Mucosa of gallbladder (tissue), 1 donor: Measurements from ENCODE around the gene PCSK1N. TPM values are rescaled to one million over a fixed set of nuclear protein-coding genes. Genes with fewer than 3 reads are reported as not detected.
"Not testable (repeated sequence)": the region's sequence is repeated elsewhere in the genome, so short reads cannot be mapped to it uniquely, and the experiment has no call there.

Experiments used
- DNase-seq: peaks from one replicate; pipeline ENCODE4 v3.0.0-alpha.2; 2020; ENCODE audit warnings: low spot score
- total RNA-seq: library from RNA; stranded (reverse); gene quantifications from one replicate; pipeline ENCODE4 v1.2.1, GENCODE V29; 2021
- donor health status: DM: no; HTN: no; CAD: no.

Gene PCSK1N, protein sequence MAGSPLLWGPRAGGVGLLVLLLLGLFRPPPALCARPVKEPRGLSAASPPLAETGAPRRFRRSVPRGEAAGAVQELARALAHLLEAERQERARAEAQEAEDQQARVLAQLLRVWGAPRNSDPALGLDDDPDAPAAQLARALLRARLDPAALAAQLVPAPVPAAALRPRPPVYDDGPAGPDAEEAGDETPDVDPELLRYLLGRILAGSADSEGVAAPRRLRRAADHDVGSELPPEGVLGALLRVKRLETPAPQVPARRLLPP
- total RNA-seq: 21.3 TPM

DNA sequence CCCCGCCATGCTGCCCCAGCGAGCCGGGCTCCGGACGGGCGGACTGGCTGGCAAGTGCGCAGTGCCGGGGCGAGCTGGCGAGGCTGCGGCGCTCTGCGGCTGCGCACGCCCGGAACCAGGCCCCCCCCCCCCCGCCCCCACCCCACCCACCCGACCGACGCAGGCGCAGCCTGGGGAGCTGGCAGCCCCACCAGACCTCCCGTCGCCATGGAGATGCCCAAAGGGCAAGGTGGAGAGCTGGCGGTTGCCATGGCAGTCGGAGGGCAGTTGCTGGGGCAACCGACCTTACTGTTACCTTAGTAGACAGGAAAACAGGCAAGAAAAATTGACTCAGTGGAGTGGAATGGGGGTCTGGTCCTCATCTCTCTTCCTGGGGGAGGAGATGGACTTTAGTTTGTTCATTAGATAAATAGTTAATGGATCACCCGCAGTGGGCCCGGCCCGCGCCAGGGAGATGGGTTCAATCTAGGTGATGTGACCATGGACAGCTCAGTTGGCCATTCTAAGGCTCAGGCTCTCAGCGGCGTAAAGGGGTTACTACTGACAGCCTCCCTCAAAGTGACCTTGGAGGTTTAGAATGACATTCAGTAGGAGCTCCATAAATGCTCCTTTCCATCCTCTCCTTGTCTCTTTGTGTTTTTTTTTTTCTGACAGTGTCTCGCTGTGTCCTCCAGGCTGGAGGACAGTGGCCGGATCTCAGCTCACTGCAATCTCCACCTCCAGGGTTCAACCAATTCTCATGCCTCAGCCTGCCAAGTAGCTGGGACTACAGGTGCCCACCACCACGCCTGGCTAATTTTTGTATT lies at the start of gene PCSK1N:
TSS of gene PCSK1N (minus strand) at position 87 of the 806 bp plus-strand sequence. CDS start at position 9, 78 bp downstream.
- DNase-seq: no peak

DNA sequence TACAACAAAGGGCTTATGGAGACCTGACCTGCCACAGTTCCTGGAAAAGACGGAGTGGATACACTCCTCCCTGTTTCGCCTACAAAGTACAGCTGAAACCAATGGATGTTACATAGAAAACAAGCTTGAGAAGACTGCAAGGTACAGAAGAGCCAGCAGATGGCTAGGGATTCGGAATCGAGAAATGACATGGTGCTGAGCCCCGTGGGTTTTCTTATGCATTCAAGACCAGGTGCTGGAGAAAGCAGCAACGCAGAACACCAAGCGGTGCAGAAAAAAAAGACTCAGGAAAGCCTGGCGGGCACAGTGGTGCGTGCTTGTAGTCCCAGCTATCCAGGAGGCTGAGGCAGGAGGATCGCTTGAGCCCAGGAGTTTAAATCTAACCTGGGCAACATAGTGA lies 48.3 kb upstream of the PCSK1N start:
- no peak for DNase-seq

DNA sequence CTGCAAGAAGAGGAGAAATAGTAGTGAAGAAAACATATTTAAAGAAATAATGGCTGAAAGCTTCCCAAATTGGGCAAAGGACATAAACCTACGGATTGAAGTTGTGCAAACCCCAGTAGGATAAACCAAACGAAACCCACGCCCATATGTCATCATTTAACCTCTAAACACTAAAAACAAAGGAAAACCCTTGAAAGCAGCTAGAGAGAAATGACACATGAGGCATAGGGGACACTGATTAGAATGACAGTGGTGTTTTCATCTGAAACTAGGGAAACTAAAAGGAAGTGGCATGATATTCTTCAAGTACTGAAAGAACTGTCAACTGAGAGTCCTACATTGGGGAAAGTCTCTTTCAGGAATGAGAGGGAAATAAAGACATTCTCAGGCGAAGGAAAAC lies 41.5 kb upstream of the PCSK1N start:
- not testable (repeated sequence) for DNase-seq

GRCh38 chrX:48872017-48872416 lies 36.6 kb upstream of the PCSK1N start:
- not testable (repeated sequence) for DNase-seq

GRCh38 chrX:48864210-48864609 lies 28.8 kb upstream of the PCSK1N start:
- DNase-seq: no peak

GRCh38 chrX:48854898-48855297 lies 19.5 kb upstream of the PCSK1N start:
- no peak for DNase-seq

DNA sequence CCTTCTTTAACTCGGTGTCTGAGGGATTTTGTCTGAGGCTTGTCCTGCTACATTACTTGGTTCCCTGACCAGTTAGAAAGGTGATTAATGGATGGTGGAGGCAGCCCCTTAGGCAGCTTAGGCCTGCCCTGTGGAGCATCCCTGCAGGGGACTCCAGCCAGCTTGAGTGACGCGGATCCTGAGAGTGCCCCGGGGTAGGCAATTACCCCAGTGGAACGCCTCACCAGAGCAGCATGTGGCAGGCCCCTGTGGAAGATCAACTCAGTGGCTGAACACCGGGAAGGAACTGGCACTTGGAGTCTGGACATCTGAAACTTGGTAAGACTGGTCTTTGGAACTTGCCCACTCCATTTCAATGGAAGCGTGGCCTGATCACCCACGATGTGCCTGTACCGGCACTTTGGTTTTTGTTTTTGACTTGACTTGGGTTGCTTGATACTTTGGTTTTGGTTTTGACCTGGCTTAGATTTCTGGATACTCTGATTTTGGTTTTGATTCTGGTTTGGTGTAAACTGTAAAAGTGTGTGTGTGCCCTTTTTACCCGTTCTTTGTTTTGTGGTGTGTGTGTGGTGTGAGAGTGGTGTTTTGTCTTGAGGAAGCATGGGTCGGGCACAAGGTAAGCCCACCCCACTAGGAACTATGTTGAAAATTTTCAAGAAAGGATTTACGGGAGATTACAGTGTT lies 18.9 kb upstream of the PCSK1N start:
- not testable (repeated sequence) for DNase-seq

DNA sequence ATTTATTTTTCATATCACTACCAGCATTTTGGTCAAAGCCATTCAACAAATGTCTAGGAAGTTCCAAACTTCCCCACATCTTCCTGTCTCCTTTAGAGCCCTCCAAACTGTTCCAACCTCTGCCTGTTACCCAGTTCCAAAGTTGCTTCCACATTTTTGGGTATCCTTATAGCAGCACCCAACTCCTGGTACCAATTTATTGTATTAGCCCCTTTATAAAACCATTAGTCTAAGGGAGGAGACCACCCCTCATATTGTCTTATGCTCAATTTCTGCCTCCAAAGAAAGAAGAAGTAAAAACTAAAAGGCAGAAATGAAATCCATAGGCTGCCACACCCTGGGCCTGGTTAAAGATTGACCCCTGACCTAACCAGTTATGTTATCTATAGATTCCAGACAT lies 18.1 kb upstream of the PCSK1N start:
- not testable (repeated sequence) for DNase-seq

DNA sequence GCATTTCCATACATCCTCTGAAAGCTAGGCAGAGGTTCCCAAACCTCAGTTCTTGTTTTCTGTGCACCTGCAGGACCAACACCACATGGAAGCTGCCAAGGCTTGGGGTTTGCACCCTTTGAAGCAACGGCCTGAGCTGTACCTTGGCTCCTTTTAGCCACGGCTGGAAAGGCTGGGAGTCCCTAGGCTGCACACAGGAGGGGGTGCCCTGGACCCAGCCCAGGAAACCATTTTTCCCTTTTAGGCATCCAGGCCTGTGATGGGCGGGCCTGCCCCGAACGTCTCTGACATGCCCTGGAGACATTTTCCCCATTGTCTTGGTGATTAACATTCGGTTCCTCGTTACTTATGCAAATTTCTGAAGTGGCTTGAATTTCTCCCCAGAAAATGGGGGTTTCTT lies 17.4 kb upstream of the PCSK1N start:
- DNase-seq: no peak

- DNase-seq: no peak
Measured at GRCh38 chrX:48848847-48849246, 13.4 kb upstream of the PCSK1N start.

DNA sequence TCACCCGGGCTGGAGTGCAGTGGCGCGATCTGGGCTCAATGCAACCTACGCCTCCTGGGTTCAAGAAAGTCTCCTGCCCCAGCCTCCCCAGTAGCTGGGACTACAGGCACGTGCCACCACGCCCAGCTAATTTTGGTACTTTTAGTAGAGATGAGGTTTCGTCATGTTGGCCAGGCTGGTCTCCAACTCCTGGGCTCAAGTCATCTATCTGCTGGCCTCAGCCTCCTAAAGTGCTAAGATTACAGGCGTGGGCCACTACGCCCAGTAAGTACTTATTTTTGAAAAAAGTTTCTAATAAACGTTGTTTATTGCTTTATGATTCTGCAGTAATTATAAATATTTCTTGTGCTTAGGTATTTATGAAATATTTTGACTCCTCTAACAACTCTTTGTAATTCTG lies 4.3 kb upstream of the PCSK1N start:
- no peak for DNase-seq

DNA sequence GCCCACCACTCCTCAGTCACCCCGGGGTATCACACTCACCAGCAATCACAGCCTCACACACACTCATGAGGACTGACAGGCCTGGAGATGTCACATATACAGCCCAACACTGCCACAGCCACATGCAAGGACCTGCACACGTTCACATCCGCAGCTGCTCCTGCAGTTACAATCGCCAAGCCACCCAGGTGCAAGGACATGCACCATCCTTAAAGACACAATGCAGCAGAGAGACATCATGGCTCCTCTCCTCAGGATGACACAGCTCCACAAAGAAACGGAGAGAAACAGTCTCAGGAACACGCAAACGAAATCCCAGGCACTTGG lies 1.1 kb downstream of the PCSK1N start:
- no peak for DNase-seq

- DNase-seq: no peak
Measured at GRCh38 chrX:48833542-48834138, 1.8 kb downstream of the PCSK1N start.

DNA sequence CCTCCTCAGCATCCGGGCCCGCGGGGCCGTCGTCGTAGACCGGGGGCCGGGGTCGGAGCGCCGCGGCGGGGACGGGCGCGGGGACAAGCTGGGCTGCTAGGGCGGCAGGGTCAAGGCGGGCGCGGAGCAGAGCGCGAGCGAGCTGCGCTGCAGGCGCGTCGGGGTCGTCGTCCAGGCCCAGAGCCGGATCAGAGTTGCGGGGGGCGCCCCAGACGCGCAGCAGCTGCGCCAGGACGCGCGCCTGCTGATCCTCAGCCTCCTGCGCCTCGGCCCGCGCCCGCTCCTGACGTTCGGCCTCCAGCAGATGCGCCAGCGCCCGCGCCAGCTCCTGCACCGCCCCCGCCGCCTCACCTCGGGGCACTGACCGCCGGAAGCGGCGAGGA lies 3.5 kb downstream of the PCSK1N start:
- no peak for DNase-seq

- DNase-seq: no peak
Measured at GRCh38 chrX:48831136-48831908, 4.1 kb downstream of the PCSK1N start.

DNA sequence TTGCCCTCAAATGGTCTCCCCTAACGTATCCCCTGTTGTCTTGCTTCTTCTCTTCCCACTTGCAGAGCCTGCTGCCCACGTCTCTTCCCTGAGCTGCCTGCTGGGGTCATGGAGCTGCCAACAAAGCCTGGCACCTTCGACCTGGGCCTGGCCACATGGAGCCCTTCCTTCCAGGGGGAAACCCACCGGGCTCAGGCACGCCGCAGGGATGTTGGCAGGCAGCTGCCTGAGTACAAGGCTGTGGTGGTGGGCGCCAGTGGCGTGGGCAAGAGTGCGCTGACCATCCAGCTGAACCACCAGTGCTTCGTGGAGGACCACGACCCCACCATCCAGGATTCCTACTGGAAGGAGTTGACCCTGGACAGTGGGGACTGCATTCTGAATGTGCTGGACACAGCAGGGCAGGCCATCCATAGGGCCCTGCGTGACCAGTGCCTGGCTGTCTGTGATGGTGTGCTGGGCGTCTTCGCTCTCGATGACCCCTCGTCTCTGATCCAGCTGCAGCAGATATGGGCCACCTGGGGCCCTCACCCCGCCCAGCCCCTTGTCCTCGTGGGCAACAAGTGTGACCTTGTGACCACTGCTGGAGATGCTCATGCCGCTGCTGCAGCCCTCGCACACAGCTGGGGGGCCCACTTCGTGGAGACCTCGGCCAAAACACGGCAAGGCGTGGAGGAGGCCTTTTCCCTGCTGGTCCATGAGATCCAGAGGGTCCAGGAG lies 6.2 kb downstream of the PCSK1N start:
- DNase-seq: no peak

DNA sequence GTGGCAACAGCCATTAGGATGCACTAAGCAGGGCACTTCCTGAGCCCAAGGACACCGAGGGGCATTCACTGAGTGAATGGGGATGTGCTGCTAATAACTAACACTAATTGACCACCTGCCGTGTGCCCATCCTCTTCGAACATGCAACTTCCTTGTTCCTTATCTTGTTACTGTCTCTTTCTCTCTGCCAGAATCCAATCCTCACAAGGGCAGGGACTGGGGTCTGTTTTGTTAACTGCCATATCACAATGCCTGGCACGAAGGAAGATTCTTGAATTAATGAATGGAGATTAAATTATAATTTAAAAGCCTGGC lies 7.8 kb downstream of the PCSK1N start:
- DNase-seq: no peak

GRCh38 chrX:48826876-48827653 lies 8.3 kb downstream of the PCSK1N start:
- DNase-seq: no peak

DNA sequence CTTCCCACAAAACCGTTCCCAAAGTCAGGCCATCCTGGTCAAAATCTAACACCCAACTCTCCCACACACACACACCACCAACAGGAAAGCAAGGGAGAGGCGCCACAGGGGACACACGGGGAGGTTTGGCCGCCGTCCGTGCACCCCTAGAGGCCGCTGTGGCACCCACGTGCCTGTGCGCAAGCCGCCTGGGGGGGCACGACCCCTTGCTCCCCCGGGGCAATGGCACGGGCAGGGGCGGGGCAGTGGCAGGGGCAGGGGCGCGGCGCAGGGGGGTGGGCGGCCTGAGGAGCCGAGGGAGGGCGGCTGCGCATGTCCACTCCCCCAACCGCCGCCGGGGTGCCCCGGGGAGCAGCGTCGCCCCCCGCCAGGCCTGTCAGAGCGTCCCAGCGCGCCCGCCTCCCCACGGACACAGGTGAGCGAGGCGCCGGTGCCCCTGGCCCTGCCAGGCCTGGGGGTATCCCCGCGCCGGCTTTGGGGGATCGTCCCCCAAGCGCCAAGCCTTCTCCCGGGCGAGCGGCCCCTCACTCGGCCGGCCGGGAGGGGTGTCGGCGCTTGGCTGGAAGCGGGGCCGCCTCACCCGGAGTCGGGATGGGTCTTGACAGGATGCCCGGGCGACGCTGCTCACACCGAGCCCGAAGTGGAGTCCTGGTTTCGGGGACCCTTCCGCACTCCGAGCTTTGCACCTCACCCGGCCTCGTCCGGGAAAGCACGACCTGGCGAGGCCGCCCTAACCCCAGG lies 9.1 kb downstream of the PCSK1N start, which contains the start of gene ERAS:
TSS of gene ERAS (plus strand) at position 379 of the 741 bp plus-strand sequence. CDS start 2,611 bp downstream, outside the sequence.
- DNase-seq: no peak

GRCh38 chrX:48824066-48824465 lies 11.3 kb downstream of the PCSK1N start:
- DNase-seq: no peak
